BE2C (cell line): Measurements from ENCODE around the gene THSD7B.

Source experiments
- DNase-seq: peaks from one replicate; pipeline ENCODE4 v3.0.0-alpha.2; 2020
- H3K27me3 ChIP-seq: fragments of 250-450 bp; sonication (Bioruptor Pico); 2 replicates; pipeline ENCODE4 v1.5.1; 2020; ENCODE audit warnings: mild to moderate bottlenecking
- H3K36me3 ChIP-seq: fragments of 250-450 bp; sonication (Bioruptor Pico); 2 replicates; pipeline ENCODE4 v1.5.1; 2020; ENCODE audit warnings: mild to moderate bottlenecking
- H3K4me1 ChIP-seq: fragments of 250-450 bp; sonication (Bioruptor Pico); 2 replicates; pipeline ENCODE4 v1.5.1; 2020
- H3K4me3 ChIP-seq: 2 replicates; pipeline ENCODE4 v1.5.1; 2011; ENCODE audit warnings: low read depth, low read length
- H3K9me3 ChIP-seq: fragments of 250-450 bp; sonication (Bioruptor Pico); 2 replicates; pipeline ENCODE4 v1.5.1; 2020
- TF ChIP-seq, protein P1 (sequence below): IDR thresholded peaks from 2 replicates; pipeline ENCODE4 v1.5.1; 2012; ENCODE audit warnings: mild to moderate bottlenecking, low read depth, low read length

THSD7B gene

DNA sequence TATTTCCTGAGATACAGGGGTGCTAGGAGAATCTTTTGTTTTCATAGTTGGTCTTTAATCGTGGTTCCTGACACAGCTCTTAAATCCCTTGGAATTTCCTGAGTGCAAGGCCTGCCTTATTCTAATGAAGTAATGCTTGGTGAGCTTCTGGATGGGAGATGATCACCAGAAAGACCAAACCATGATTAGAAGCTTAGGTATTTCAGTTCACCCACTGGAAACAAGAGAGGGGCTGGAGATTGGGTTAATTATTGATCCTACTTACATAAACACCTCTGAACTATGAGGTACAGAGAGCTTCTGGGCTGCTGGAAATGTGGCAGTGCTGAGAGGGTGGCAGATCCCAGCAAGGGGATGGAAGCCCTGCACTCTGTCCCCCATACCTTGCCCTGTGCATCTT is 406.8 kb downstream of the THSD7B start:
- TF ChIP-seq, protein P1, sequence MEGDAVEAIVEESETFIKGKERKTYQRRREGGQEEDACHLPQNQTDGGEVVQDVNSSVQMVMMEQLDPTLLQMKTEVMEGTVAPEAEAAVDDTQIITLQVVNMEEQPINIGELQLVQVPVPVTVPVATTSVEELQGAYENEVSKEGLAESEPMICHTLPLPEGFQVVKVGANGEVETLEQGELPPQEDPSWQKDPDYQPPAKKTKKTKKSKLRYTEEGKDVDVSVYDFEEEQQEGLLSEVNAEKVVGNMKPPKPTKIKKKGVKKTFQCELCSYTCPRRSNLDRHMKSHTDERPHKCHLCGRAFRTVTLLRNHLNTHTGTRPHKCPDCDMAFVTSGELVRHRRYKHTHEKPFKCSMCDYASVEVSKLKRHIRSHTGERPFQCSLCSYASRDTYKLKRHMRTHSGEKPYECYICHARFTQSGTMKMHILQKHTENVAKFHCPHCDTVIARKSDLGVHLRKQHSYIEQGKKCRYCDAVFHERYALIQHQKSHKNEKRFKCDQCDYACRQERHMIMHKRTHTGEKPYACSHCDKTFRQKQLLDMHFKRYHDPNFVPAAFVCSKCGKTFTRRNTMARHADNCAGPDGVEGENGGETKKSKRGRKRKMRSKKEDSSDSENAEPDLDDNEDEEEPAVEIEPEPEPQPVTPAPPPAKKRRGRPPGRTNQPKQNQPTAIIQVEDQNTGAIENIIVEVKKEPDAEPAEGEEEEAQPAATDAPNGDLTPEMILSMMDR: no peak
- Histone ChIP-seq H3K9me3 (no peaks in the 10 kb centered on the region), H3K36me3 (no peaks in the 10 kb centered on the region), H3K27me3 (no peaks in the 10 kb centered on the region), H3K4me1 (no peaks in the 10 kb centered on the region), H3K4me3 (no peak overlapping the region)
- no peak for DNase-seq

DNA sequence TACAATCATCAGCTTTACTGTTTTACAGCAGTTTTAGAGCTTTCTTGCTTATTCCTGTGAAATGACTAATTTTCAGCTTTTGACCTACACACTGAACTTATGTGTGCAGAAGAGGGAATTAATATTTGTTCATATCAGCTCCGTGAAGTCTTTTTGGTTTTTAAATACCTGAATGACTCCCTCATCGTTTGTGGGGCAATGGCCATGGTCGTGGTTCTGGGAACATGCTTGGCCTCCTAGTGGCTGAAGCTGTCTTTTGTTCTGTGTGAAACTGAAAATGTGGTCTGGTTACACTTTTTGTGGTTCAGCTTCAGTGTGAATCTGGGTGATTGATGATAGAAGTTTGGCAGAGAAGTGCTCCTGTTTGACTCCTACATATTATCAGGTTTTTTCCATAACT is 408.1 kb downstream of the THSD7B start:
- no peak for DNase-seq

DNA sequence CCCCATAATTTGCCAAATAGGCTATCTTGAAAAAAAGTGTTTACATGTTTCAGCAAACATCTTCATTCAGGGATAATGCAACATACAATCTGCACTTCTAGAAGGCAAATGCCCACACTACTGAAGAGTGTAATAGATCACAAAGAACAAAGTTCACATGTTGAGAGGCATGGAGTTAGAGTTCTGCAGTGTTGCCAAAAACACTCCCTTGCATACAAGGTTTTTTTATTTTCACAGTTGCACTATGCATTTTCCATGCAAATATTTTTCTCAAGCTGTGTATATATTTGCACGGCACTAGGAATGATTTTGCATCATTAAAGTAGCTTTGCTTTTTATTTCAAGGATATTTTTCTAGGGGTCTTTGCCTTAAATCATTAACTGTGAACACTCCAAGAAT is 409.9 kb downstream of the THSD7B start:
- Histone ChIP-seq H3K4me1 (no peaks in the 10 kb centered on the region), H3K4me3 (no peak overlapping the region), H3K27me3 (no peaks in the 10 kb centered on the region), H3K36me3 (no peaks in the 10 kb centered on the region), H3K9me3 (no peaks in the 10 kb centered on the region)
- TF ChIP-seq, protein P1: no peak
- DNase-seq: no peak

More for the DNA sequence above, 408.1 kb downstream of the THSD7B start:
- no peaks in the 10 kb centered on the region for H3K4me1 ChIP-seq
- H3K36me3 ChIP-seq: no peaks in the 10 kb centered on the region
- H3K9me3 ChIP-seq: no peaks in the 10 kb centered on the region
- H3K4me3 ChIP-seq: no peak overlapping the region
- no peaks in the 10 kb centered on the region for H3K27me3 ChIP-seq
- TF ChIP-seq, protein P1: no peak

DNA sequence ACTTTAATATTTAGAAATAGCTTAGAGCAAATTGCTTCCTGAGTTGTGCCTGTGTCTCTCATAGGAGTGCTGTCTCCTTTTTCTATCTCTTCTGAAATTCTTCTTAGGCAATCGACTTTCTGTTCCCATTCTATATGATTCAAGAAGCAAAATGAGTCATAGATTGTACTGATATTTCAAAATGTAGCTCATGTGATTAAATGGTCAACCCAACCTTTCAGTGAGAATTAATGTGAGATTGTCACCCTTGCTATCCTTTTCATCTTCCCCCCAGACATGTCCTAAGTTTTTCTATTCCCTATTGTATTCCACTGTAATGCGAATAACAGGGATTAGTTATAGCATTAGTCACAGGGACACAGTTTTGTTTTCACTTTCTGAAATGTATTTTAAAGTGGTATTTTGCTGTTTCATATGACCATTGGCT is 413.6 kb downstream of the THSD7B start:
- no peak for DNase-seq
- Histone ChIP-seq H3K9me3 (no peaks in the 10 kb centered on the region), H3K4me1 (no peaks in the 10 kb centered on the region), H3K4me3 (no peak overlapping the region), H3K27me3 (no peaks in the 10 kb centered on the region), H3K36me3 (no peaks in the 10 kb centered on the region)
- TF ChIP-seq, protein P1: no peak

DNA sequence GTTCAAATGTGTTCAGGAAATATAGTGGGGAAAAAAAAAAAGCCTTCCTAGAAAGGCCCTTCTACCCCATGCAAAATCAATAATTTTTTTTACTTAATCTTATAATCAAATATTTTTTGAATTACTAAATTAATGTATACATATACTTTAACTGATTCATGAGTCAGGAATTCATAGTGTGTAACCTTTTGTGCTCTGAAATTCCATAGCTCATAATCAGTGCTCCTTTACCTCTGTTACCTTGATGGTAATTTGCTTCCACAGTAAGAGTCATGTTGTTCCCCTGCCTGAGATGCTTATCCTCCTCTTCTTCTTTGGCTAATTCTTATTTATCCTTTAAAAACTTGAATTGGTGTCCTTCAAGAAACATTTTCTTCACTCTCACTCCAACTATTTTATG is 414.2 kb downstream of the THSD7B start:
- Histone ChIP-seq H3K36me3 (no peaks in the 10 kb centered on the region), H3K4me1 (no peaks in the 10 kb centered on the region), H3K4me3 (no peak overlapping the region), H3K27me3 (no peaks in the 10 kb centered on the region), H3K9me3 (no peaks in the 10 kb centered on the region)
- DNase-seq: no peak
- TF ChIP-seq, protein P1: no peak

DNA sequence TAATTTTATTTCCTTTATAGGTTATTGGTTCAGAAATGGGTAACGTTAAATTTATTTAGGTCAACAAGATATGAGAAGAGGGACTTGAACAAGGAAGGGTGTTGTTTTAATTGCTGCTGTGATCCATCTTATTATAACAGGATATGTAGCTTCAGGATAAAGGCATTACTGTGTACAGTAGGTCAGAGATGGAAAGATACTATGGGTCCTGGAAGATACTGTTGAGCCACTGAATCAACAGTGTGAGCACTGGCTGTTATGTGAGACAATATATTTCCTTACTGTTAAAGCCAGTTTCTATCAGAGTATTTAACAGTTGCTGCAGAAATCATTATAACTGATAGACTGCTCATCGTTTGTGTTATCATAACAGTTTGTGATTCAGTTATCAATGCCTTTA is 414.7 kb downstream of the THSD7B start:
- no peak overlapping the region for H3K4me3 ChIP-seq
- H3K4me1 ChIP-seq: no peaks in the 10 kb centered on the region
- no peaks in the 10 kb centered on the region for H3K9me3 ChIP-seq
- H3K36me3 ChIP-seq: no peaks in the 10 kb centered on the region
- no peaks in the 10 kb centered on the region for H3K27me3 ChIP-seq
- TF ChIP-seq, protein P1: no peak
- no peak for DNase-seq
